HG02678 (cell line): Measurements from ENCODE around the gene LEFTY2.
"Not testable (repeated sequence)": the region's sequence is repeated elsewhere in the genome, so short reads cannot be mapped to it uniquely, and the experiment has no call there.

Experiments used
- ATAC-seq: cut with Tn5 transposase; IDR thresholded peaks from one replicate; pipeline ENCODE4 v1.9.1; 2021; ENCODE audit warnings: mild to moderate bottlenecking, moderate library complexity; ENCODE audit not compliant: unreplicated experiment

Gene LEFTY2

DNA sequence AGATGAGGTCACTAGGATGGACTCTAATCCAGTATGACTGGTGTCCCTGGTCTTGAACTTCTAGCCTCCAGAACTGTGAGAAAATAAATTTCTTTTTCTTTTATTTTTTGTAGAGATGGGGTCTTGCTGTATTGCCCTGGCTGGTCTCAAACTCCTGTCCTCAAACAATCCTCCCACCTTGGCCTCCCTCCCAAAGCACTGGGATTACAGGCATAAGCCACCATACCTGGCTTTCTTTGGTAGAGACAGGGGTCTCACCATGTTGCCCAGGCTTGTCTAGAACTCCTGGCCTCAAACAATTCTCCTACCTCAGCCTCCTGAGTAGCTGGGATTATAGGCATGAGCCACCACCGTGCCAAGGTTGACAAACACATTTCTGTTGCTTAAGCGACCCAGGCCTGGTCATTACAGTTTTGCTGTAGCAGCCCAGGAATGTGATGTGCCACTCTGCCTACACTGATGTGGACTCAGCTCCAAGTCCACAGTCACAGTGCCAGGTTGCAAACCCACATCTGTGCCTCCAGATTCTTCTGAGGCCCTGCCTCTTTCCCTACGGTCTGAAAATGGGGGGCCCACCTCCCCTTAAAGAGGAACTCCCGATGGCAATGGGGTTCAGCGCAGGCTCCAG is 32.9 kb downstream of the LEFTY2 start:
- no peak for ATAC-seq

DNA sequence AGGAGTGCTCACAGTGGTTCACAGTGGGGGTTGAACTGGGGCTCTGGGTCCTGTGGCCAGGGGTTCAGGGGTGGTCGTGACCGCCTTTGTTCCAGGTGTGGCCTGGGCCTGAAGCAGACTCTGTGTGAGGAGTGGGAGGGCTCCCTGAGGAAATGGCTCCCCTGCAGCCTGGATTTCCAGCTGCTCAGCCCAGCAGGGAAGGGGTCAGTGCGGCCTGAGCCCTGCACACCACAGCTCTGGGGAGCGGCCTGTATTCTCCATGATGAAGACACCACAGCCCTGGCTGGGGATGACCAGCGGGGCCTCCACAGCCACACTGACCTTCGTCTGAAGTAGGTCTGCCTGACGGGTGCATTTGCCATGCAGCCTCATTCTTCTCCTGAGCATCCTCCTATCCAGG is 33.7 kb downstream of the LEFTY2 start:
- no peak for ATAC-seq

DNA sequence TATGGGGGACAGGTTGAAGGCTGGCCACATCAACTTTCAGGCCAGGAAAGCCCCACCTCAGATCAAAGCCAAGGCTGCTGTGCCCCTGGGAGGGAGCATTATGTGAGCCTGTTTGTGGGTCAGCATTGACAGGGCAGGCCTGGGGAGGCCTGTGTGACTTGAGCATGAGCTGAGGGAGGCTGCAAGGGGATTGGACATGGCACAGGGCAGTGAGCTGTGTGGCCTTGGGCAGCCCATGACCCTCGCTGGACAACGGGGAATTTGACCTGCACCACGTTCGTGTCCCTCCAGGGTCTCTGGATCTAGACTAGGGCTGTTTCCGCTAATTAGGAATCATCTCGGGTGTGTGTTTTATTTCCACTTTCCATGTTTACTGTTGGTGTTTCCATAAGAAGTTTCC is 34.6 kb downstream of the LEFTY2 start:
- no peak for ATAC-seq

GRCh38 chr1:225903623-225904022 is 37.4 kb downstream of the LEFTY2 start:
- no peak for ATAC-seq

GRCh38 chr1:225899044-225899925 is 41.7 kb downstream of the LEFTY2 start:
- ATAC-seq = no peak

DNA sequence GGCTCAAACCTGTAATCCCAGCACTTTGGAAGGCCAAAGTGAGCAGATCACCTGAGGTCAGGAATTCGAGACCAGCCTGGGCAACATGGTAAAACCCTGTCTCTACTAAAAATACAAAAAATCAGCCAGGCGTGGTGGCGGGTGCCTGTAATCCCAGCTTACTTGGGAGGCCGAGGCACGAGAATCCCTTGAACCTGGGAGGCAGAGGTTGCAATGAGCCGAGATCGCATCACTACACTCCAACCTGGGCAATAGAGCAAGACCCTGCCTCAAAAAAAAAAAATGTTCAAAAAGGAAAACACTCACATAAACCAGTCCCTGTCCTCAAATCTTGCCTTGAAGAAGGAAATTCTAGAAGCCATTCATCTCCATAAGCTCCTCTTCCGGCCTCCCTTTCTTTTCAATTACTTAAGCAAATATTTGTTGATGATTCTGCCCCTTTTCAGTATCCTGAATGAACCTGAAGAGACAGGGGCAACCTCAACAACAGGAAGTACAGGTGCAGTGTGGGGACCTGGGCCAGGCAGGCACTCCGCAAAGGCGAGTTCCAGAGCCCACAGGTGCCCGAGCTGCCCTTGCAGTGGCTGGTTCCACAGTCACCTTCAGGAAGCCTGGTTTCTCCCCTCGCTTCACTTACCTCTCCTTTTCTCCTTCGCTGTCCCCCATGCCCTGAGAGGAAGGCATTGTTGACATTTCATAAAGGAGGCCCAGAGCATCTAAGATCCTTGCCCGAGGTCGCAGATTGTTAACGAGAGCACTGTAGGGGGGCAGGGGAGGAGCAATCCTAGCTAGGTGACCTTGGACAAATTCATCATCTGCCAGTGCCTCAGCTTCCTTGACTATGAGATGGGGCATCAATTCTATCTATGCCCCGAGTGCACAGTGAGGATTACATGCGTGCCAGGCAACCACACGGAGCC is 43.2 kb downstream of the LEFTY2 start:
- ATAC-seq = no peak

GRCh38 chr1:225896937-225897549 is 44.0 kb downstream of the LEFTY2 start:
- peak; percentile 100 for ATAC-seq

DNA sequence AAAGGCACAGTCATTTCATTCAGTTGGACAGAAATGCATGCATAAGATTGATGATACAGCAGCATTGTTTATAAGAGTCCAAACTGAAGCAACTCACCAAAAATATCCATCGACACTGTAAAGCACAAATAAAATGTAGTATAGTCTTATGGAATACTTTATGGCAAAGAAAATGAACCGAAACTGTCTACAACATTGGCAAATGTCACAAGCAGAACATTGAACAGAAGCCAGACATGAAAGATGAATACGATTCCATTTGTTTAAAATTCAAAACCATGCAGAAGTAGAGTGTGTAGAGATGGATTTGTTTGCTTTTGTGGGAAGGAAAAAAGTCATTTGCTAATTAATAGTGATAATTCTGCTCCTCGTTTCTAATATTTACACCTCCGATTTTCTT is 44.5 kb downstream of the LEFTY2 start:
- ATAC-seq = no peak

DNA sequence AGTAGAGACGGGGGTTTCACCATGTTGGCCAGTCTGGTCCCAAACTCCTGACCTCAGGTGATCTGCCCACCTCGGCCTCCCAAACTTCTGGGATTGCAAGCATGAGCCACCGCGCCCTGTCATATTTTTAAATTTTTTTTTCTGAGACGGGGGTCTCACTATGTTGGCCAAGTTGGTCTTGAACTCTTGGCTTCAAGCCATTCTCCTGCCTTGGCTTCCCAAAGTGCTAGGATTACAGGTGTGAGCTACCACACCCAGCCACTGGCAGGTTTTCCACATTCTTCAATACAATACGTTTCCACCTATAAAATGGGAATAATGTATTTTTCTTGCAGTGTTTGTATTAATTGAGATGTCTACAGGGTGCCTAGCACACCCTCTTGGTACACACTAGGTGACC is 48.7 kb downstream of the LEFTY2 start:
- ATAC-seq = no peak

- ATAC-seq = no peak
Observed at GRCh38 chr1:225891229-225891972, 49.6 kb downstream of the LEFTY2 start.

DNA sequence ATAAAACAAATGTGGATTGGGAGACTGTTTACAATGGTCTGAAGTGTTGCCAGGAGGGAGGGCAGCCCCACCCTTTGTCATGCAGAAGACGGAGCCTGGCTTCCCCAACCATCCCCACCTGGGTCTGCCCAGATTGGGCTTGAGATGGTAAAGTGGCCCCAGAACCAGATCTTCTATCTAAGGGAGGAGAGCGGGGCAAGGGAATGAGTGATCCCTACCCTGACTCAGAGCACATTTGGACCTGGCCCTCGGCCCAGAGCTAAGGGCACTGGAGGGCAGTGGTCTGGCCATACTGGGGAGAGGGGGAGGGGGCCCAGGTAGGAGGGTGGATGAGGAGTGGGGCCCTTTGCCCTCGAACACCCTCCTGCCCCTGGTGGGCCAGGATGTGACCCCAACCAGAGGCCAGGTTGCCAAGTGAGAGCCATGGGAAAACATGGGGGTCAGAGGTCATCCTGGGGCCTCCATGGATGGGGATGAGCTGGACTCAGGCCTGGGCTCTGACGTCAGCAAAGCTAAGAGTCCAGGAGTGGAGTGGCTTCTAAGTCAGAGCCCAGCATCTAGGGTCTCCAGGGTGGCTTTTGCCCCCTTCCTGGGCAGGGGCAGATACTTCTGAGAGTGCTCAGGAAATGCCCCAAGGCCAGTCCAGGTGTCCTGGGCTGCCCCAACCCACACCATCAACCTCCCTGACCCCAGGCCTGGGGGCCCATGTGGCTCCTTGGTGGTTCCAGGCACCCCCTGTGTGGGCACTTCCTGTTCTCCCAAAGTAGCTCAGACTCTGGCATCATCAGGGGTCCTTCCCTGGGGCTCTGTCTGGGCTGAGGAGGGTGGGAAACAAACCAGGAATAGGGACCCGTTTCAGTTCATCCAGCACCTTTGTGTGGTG is 50.4 kb downstream of the LEFTY2 start:
- ATAC-seq = no peak

DNA sequence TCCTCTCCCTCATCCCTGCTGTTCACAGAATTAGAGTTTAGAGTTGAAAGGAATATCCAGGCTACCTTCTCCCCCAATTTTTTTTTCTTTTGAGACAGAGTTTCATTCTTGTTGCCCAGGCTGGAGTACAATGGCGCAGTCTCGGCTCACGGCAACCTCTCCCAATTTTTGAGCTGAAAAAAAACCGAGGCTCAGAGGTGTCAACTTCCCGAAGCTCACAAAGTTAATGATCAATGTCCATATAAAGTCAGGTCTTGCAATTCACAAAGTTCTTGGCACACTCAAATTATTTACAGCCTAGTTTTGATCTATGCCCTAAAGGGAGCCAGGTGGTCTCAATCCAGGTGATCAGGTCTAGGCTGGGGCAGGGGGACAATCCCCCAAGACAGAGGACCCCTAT is 51.3 kb downstream of the LEFTY2 start:
- no peak for ATAC-seq

- ATAC-seq = no peak
Observed at GRCh38 chr1:225888898-225889601, 52.0 kb downstream of the LEFTY2 start, which contains the start of gene LEFTY1. Gene LEFTY1, minus strand, starts transcription at chr1:225889146. Its CDS starts 80 bp downstream, at chr1:225889066.

DNA sequence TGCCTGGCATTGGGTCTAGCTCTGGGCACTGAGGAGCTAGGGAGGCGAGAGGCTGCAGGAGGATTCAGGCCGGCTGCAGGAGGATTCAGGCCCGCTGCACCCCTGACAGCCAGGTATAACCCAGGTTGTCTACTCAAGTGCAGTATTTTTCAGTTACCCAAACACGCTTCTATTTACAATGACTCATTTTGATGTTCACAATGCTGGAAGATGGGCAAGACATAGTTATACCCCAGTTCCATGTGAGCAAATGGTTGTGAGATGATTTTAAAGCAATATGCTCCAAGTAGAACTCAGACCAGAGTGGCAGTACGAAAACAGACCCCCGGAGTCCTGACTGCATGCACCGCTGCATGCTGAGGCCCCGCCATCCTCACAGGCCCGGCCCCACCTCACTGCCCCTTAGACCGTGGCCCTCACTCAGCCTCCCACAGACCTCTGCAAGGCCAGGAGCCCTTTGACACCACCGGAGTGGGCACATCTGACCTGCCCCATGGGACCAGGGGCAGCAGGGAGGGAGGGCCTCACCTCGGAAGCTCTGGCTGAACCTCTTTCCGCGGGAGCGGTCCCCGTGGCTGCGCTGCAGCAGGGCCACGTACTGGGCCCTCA is 52.6 kb downstream of the LEFTY2 start:
- ATAC-seq = no peak

- ATAC-seq = not testable (repeated sequence)
Observed at GRCh38 chr1:225887554-225888288, 53.3 kb downstream of the LEFTY2 start.

DNA sequence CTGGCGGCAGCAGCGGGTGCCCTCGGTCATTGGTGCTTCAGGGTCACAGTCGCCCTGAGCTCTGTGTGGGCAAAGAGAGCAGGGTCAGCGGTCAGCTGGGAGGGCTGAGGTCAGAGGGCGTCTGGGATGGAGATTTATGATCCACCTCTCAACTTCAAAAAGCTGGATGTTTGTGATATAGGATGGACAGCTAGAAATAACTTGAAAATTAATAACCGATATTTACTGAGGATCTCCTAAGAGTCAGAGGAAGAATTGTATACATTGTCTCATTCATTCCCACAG is 54.0 kb downstream of the LEFTY2 start:
- ATAC-seq = no peak
